ENCODE results near the gene XPNPEP3.

XPNPEP3 gene

DNA sequence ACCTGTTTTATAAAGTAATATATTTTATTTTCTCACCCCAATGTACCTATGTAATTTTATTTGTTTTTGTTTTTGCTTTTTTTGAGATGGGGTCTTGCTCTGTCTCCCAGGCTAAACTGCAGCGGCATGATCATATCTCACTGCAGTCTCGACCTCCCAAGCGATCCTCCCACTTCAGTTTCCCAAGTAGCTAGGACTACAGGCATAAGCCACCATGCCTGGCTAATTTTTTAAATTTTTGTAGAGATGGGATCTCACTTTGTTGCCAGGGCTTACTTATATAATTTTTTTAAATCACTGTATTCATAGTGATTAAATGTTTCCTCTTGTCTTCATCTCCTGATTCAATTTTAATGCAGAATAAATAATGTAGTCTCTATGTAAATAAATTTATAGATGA, 18.2 kb downstream of the XPNPEP3 start:
- in situ Hi-C loops (cut with HindIII; ENCODE audit: low sequenced_read_pairs), result no loop called here
- no peak overlapping the region for H3K4me3 ChIP-seq (ENCODE audit: low read depth, low read length)
- TF ChIP-seq, protein P1, sequence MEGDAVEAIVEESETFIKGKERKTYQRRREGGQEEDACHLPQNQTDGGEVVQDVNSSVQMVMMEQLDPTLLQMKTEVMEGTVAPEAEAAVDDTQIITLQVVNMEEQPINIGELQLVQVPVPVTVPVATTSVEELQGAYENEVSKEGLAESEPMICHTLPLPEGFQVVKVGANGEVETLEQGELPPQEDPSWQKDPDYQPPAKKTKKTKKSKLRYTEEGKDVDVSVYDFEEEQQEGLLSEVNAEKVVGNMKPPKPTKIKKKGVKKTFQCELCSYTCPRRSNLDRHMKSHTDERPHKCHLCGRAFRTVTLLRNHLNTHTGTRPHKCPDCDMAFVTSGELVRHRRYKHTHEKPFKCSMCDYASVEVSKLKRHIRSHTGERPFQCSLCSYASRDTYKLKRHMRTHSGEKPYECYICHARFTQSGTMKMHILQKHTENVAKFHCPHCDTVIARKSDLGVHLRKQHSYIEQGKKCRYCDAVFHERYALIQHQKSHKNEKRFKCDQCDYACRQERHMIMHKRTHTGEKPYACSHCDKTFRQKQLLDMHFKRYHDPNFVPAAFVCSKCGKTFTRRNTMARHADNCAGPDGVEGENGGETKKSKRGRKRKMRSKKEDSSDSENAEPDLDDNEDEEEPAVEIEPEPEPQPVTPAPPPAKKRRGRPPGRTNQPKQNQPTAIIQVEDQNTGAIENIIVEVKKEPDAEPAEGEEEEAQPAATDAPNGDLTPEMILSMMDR (IDR thresholded peaks at IDR 0.05; ENCODE audit: low read depth, low read length, missing control alignments), result no peak
- DNase-seq (ENCODE audit: low read depth), result no peak

DNA sequence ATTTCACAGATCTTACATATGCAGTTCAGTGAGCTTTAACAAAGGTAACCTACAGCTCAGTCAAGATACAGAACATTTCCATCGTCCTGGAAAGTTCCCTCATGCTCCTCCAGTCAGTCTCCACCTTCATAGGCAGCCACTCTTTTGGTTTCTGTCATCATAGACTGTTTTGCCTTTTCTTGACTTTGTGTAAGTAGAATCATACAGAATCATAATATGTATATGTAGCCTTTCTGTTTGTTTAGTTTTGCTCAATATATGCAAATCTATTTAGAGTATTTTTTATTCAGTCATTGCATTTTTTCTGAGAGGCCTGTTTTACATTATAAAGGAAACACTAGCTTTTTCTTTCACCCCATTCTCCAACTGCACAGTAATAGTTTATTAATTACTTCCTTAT, 20.0 kb downstream of the XPNPEP3 start:
- no peak overlapping the region for H3K4me3 ChIP-seq (ENCODE audit: low read depth, low read length)
- in situ Hi-C loops (cut with HindIII; ENCODE audit: low sequenced_read_pairs), result no loop called here
- no peak for DNase-seq (ENCODE audit: low read depth)
- TF ChIP-seq, protein P1 (IDR thresholded peaks at IDR 0.05; ENCODE audit: low read depth, low read length, missing control alignments), result no peak

DNA sequence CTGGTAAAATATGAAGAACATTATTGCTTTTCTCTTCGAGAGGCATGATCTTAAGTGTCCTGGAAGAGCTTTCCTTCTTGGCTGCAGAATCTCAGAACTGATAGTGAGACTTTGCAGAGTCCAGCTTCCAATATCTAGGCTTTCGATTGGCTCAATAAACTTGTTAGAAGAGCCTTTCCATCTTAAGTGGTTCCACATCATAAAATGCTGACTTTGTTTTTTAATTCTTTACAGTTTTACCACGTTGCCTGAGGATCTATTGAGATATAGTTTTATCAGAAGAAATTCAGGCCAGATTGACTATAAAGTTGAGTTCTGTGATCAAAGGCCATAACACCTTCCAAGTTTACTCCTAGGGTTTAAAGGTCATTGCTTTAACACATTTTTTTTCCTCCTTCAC, 20.5 kb downstream of the XPNPEP3 start:
- in situ Hi-C loops (cut with HindIII; ENCODE audit: low sequenced_read_pairs), result no loop called here
- no peak for DNase-seq (ENCODE audit: low read depth)
- TF ChIP-seq, protein P1 (IDR thresholded peaks at IDR 0.05; ENCODE audit: low read depth, low read length, missing control alignments), result no peak
- no peak overlapping the region for H3K4me3 ChIP-seq (ENCODE audit: low read depth, low read length)

DNA sequence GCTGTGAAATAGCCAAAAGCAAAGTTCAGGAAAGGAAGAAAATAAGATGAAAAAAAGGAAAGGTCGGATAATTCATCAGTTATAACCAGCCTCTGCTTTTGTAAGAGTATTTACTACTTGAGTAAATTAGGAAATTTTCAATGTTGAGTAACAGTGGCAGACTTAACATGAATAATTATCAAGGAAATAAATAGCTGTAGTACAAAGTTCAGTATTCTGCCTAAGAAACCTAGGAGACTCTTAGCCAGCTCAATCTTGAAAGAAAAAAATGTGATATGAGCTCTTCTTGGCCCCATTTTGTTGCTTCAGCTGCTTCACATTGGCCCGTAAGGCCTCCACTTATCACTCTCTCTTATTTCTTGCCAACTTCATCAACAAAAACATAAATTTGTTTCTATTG, 22.0 kb downstream of the XPNPEP3 start:
- in situ Hi-C loops (cut with HindIII; ENCODE audit: low sequenced_read_pairs), result no loop called here
- no peak for DNase-seq (ENCODE audit: low read depth)
- TF ChIP-seq, protein P1 (IDR thresholded peaks at IDR 0.05; ENCODE audit: low read depth, low read length, missing control alignments), result no peak
- no peak overlapping the region for H3K4me3 ChIP-seq (ENCODE audit: low read depth, low read length)

DNA sequence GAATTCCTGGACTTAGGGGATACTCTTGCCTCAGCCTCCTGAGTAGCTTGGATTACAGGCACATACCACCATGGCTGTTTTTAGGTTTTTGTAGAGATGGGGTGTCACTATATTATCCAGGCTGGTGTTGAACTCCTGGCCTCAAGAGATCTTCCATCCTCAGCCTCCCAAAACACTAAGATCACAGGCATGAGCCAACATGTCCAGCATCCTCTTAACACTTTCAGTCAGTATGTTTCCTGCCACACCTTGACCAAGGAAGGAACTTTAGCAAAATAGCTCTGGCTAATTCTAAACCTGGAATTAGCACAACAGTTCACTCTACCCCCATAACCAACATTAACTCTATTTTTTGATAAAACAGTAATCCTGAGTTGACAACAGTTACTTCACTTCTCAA, 32.2 kb downstream of the XPNPEP3 start:
- no peak overlapping the region for H3K4me3 ChIP-seq (ENCODE audit: low read depth, low read length)
- in situ Hi-C loops (cut with HindIII; ENCODE audit: low sequenced_read_pairs), result no loop called here
- TF ChIP-seq, protein P1 (IDR thresholded peaks at IDR 0.05; ENCODE audit: low read depth, low read length, missing control alignments), result no peak
- DNase-seq (ENCODE audit: low read depth), result no peak

DNA sequence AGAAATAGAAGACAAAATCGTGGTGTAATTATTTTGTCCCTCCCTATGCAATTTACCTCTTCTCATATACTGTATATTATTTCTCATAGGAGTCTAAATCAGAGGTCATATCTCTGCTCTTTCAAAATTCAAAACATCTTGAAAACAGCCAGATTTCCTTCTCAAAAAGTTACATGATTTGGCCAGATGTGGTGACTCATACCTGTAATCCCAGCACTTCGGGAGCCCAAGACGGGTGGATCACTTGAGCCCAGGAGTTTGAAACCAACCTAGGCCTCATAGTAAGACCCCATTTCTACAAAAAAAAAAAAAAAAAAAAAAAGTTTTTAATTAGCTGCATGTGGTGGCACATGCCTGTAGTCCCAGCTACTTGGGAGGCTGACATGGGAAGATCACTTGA, 33.9 kb downstream of the XPNPEP3 start:
- in situ Hi-C loops (cut with HindIII; ENCODE audit: low sequenced_read_pairs), result no loop called here
- no peak overlapping the region for H3K4me3 ChIP-seq (ENCODE audit: low read depth, low read length)
- DNase-seq (ENCODE audit: low read depth), result no peak
- TF ChIP-seq, protein P1 (IDR thresholded peaks at IDR 0.05; ENCODE audit: low read depth, low read length, missing control alignments), result no peak

DNA sequence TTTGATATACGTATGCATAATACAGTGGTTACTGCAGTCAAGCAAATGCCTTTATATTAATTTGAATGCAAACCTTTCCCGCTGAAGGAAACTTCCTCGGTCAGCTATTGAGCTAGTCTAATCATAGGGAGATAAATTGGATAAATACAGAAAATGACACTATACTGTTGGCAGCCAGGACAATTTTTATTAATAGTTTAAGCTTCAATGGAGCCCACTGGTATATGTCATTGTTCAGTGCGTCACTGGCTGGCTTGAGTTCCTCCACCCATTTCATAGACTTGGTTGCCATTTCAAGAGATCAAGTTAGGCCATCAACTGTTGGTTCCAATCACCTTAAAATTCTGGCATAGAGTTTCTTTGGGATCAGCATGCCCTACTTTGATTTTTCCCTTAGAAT, 37.5 kb downstream of the XPNPEP3 start:
- DNase-seq (ENCODE audit: low read depth), result no peak
- in situ Hi-C loops (cut with HindIII; ENCODE audit: low sequenced_read_pairs), result no loop called here
- H3K4me3 ChIP-seq (ENCODE audit: low read depth, low read length), result no peak overlapping the region
- TF ChIP-seq, protein P1 (IDR thresholded peaks at IDR 0.05; ENCODE audit: low read depth, low read length, missing control alignments), result no peak

Measured in astrocyte of the cerebellum (primary cell).